Stimulated activated CD4-positive, alpha-beta T cell treated with anti-CD3 and anti-CD28 coated beads, TNF-alpha, amount 100 ng/mL, for 4 hours (primary cell): ENCODE data around the gene BICD1.
"Not testable (repeated sequence)": the region's sequence is repeated elsewhere in the genome, so short reads cannot be mapped to it uniquely, and the experiment has no call there.

ENCODE experiments used
- DNase-seq, 3 experiments: peaks; one replicate each; pipeline ENCODE4 v3.0.0-alpha.2; 2020; ENCODE audit warnings: low read depth in 3 of 3

Gene BICD1

DNA sequence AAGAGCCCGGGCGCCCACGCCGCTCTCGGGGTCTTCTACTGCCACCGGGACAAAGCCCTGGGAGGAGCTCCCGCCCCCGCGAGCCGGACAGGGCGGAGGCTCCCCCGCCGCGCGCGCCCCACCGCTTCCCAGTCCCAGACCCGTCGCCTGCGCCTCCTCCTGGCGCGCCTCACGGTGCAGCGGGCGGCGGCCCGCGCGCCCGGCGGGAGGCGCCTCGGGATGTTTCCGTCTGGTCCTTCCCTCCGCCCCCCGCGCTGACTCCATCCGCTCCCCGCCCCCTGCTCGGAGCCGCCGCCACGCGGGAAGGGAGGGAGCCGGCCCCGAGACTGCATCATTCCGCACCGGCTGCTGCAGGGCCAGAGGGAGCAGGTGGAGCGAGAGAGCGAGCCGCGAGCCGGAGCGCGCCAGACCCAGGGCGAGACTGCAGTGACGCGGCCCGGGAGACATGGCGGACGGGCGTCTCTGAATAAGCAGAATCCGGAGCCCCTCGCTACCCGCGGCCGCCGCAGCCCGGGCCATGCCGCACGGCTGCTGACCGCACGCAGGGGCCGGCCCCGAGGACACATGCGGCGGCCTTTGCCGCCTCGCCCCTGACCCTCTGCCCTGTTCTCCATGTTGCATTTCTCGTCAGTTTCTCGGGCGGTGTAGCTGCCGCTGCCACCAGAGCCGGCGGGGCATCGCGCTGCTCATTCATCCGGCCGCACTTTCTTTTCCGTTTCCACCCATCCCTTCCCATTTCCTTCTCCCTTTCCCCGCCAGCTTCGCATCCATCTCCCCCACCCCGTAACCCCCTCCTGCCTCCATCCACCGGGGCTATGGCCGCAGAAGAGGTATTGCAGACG is at the start of gene BICD1:
Gene BICD1 (plus strand): TSS at position 331 of the 842 bp plus-strand sequence. CDS start 485 bp downstream, at position 816.
- peak; percentile 55 to 62 (median 55) for DNase-seq

DNA sequence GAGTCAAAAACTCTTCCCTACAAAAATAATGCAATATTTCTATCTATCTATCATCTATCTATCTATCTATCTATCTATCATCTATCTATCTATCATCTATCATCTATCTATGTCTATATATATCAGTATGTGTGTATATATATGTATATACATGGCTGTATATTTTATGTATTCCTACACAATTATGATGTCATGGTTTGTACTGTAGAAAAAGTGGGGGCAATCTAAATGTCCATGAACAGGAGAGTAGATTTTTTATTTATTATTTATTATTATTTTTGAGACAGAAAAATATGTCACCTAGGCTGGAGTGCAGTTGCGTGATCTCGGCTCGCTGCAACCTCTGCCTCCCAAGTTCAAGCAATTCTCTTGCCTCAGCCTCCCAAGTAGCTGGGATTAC is 45.6 kb upstream of the BICD1 start:
- no peak for DNase-seq

DNA sequence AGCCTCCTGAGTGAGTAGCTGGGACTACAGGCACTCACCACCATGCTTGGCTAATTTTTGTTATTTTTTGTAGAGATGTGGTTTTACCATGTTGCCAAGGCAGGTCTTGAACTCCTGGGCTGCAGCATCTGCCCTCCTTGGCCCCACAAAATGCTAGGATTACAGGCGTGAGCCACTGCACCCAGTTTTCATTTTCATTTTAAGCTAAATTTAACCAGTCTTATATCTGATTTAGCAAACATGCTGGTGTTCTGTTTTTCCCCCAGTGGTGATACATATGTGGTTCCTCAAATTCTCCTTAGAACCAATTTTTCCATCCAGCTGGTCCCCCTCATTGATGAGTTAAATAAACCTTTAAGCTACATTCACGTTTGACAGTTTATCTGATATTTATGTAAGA is 43.8 kb upstream of the BICD1 start:
- DNase-seq = no peak

DNA sequence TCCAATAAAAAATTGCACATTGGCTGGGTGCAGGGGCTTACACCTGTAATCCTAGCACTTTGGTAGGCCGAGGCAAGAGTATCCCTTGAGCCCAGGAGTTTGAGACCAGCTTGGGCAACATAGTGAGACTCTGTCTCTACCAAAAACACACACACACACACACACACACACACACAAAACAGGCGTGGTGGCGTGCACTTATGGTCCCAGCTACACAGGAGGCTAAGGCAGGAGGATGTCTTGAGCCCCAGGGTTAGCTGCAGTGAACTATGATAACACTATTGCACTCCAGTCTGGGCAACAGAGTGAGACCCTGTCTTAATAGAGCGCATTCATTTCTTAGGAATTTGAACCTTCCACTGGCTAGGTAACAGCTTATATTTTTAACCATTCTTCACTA is 42.9 kb upstream of the BICD1 start:
- DNase-seq = no peak

DNA sequence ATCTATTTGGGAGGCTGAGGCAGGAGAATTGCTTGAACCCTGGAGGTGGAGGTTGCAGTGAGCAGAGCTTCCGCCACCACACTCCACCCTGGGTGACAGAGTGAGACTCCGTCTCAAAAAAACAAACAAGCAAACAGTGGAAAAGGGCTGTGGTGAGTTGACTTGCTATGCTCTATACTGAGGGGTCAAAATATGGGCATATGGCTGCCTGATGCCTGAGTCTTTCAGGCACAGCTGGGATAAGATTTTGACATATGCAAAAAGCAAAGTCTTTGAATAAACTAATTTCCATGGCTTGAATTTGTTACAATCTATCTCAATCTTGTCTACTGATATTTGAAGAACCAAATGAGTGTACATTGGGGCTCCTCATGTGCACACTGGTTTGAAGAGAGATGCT is 40.4 kb upstream of the BICD1 start:
- DNase-seq = no peak

DNA sequence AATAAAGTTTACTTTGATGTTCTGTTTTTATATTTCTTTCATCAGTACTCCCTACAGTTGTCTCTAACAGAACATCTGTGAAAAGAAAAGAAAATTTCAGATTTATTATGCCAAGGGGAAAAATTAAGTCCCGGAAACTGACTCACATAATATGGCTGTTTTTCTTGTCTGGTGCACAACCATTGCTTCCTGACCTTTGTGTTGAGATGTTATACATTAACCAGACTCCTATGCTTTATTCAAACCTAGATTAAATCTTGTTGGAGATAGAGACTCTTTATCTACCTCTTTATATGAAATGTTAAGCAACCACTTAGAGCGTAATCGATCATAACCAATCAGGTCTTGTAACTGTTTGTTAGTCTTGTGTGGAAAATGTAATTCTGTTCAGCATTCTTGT is 37.6 kb upstream of the BICD1 start:
- DNase-seq = no peak

DNA sequence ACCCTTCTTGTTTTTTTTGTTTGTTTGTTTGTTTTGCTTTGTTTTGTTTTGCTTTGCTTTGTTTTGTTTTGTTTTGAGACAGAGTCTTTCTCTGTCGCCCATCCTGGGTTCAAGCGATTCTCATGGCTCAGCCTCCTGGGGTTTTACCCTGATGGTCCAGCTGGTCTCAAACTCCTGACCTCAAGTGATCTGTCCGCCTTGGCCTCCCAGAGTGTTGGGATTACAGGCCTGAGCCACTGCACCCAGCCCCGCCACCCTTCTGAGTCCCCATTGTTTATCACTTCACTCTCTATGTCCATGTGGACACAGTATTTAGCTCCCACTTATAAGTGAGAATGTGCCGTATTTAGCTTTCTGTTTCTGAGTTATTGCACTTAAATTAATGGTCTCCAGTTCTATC is 36.9 kb upstream of the BICD1 start:
- no peak for DNase-seq

DNA sequence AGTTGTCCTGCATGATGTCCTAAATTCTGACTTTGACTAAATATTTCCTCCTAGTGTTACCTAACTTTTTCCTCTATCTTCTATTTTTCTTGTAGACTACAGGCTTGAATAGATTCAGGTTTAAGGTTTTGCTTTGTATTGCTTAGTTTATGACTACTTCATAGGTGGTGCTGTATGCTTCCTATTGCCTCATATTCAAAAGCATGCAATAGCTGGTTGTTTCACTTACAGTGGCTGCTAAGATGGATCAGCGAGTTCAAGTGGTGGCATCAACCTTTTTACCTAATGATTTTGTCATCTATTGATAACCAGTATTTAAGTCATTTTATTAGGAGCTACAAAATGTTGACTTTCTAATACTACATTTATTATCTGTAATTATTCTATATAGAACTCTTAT is 36.3 kb upstream of the BICD1 start:
- DNase-seq = no peak

DNA sequence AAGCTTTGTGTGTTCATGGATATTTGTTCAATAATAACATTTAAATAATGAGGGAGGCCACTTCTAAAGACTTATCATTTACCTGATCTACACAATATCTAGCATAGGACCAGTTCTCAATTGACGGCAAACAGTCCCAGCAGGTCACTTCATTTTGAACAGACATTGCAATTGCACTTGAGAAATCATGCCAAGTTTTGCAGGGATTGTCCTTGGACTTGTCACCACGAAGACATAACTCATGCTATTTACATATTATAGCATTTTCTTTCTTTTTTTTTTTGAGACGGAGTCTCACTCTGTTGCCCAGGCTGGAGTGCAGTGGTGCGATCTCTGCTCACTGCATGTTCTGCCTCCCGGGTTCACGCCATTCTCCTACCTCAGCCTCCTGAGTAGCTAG is 34.5 kb upstream of the BICD1 start:
- no peak for DNase-seq

DNA sequence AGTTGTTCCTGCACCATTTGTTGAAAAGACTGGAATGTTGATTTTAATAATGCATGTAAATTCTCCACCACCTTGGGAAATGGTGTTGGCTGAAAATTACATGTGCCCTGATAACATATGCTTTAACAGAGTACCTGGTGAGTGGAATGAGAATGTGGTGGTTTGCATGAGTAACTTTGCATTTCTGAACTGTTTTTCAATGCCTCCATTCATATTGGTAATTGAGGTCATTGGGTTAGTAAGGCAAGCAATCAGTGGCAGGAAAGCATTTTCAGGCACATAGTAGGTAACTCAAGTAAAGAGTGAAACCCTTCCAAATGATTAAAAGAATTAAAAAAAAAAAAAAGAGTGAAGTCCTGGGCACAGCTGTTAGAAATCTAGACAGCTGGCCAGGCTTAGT is 32.2 kb upstream of the BICD1 start:
- DNase-seq = no peak

DNA sequence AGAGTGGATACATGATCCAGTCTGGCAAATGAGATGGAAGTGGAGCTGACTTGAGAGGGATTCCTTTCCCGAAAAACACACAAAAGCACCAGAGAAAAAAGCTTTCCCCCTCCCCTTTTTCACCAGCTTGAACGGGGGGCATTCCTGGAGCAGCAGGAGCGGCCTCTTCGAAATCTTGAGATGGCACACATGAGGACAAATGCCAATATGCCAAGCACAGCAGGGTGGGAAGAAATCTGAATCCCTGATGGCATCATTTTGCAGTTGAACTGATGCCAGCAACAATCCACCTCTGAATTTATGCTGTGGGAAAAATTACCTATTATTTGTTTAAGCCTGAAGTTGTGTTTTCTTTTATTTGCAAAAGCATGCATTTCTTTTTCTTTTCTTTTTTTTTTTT is 29.7 kb upstream of the BICD1 start:
- no peak for DNase-seq

DNA sequence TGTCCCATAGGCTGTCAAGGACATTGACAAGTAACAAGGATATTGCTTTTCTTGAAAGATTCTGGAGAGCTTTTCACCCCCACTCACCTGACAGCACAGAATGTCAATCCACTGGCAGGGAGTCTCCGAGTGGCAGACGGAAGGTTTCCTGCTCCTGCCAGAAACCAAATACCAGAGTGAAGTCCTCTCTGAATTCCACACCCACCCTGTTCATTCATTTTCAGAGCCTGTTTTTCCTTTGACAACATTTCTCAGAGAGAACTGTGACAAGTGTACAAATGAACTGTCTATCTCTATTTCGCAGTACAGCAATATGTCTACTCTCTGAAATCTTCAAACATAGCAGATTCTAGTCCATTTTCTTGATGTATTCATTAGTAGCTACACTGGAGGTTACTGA is 26.2 kb upstream of the BICD1 start:
- no peak for DNase-seq

DNA sequence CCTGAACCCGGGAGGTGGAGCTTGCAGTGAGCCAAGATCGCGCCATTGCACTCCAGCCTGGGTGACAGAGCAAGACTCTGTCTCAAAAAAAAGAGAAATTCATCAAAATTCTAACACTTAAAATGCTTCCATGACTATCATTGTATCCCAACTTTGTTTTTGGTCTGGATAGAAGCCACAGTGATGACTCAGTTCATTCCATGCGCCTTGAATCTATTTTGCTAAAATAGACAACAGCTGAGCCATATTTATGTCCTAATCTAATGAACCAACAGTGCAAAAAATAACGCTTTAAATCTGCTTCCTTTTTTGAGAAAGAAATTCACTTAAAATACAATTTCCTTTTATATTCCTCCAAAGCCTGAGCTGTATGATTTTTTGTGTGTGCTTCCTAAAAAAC is 23.2 kb upstream of the BICD1 start:
- DNase-seq = no peak

DNA sequence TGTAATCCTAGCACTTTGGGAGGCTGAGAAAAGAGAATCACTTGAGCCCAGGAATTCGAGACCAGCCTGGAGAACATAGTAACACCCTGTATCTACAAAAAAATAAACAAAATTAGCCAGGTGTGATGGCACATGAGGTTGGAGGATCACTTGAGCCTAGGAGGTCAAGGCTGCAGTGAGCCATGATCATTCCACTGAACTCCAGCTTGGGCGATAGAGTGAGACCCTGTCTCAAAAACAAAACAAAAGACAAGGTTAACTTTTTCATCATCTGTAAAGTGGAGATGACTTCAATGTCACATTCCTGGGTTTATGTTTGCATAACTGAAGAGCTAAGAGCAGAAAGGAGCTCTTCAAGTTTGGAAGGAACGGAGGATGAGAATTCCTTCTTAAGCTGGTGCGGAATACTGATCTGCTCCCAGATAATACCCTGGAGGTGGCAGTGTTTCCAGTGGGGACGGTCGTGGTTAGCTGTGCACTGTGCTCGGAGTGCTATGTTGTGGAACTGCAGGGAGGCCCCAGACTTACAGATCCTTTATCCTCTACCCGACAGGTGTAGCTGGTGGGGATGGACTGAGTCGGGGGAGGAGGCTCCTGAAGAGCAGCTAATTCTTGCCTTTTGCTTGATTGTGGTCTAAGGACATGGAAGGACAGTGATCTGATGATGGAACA is 22.5 kb upstream of the BICD1 start:
- DNase-seq = no peak

DNA sequence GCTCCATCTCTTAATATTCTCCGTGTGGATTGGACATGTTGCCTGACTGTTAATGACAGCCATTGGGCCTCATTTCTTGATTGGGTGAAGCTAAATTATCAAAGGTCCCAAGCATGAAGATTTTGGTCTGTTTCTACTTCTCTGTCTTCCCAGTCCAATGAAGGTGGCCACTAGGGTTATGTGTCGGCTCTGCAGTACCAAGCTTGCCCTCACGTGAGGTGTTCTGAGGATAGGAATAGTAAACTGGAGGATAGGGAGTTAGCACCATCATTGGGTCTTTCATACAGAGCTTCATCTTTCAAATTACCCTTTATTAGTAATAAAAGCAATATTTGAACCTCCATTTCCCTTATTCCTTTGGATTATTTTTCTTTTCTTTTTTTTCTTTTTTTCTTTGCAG is 21.9 kb upstream of the BICD1 start:
- no peak for DNase-seq

DNA sequence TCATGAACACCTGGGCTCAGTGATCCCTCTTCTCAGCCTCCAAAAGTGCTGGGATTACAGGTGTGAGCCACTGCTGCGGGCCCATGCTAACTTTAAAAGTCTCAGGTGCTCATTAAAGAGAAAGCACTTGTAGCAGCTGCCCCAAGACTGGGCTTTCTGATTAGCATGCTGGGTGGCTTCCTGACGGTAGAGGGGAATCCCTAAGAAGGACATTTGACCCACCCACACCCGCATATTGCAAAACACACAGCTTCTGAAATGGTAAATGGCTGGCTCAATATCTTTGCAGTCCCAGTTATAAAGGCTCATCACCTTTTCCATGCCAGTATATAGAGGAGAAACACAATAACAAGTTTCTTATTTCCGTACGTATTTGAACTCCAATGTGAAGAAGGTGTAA is 19.3 kb upstream of the BICD1 start:
- no peak for DNase-seq

DNA sequence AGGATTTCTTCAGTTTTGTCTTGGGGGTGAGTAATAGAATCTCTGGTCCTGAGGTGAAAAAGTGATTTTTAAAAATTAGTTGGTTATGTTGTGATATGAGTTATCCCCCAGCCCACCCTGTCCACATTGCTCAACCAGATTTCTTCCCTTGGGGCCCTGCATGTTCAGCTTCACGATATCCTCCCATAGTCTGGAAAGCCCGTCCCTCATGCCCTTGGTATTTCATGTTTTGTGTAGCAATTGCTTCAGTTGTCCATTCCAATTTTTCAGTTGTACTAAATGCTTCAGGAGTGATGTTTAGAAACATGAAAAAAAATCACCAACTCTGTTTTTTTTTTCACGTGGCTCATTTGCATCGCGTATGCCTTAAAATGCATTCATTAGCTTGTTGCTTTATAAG is 17.5 kb upstream of the BICD1 start:
- DNase-seq = no peak

DNA sequence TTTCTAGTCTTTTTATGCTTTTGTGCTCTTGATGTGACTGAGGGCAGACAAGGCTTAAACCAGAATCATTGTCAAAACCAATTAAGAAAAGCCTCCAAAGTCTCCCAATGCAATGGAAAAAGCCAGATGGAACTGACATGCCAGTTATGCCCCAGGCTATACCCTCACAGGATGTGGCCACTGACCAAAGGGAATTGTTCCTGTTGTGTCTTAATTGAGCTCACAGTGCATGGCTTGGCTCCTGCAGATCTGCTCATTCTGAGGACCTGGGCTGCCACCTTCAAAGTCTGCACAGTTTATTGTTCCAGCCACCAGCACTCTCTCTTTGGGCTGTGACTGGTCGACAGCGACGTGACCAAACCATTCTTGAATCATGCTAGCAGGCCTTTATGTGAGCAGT is 17.1 kb upstream of the BICD1 start:
- DNase-seq = no peak

DNA sequence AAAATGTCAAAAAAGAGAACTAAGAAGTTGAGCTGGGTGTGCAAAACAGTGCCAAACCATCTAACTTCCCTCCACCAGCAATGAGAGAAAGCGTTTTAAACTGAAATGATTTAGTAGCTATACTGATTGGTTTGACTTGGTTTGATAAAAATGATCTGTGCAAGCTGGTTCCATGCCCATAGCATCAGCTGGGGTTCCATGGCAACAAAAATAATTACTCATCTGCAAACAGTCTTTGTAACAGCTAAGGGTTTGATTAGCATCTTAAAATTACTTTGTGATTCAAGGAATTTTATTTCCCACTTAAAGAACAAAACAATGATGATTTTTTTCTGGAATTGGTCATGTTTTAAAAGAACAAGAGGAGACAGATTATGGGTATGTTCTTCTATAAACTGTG is 15.0 kb upstream of the BICD1 start:
- no peak for DNase-seq

DNA sequence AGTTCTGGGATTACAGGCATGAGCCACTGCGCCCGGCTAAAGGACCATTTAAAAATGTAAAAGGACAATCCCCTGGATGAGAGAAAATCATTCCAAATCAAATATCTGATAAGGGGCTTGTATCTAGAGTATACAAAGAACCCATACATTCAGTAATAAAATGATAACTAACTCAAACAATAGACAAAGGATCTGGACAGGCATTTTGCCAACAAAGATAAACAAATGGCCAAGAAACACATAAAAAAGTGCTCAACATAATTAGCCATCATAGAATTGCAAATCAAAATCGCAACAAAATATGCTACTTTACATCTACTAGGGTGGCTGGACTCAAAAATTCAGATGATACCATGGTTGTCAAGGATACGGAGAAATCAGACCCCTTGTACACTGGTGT is 8.5 kb upstream of the BICD1 start:
- no peak for DNase-seq

DNA sequence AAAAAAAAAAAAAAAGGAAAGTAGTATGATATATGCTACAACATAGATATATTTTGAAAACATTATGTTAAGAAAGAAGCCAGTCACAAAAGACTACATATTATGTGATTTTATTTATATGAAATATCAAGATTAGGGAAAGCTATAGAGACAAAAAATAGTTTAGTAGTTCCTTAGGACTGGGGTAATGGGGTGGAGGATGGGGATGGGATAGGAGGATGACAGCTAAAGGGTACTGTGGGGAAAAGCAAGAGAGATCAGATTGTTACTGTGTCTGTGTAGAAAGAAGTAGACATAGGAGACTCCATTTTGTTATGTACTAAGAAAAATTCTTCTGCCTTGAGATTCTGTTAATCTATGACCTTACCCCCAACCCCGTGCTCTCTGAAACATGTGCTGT is 7.4 kb upstream of the BICD1 start:
- not testable (repeated sequence) for DNase-seq

DNA sequence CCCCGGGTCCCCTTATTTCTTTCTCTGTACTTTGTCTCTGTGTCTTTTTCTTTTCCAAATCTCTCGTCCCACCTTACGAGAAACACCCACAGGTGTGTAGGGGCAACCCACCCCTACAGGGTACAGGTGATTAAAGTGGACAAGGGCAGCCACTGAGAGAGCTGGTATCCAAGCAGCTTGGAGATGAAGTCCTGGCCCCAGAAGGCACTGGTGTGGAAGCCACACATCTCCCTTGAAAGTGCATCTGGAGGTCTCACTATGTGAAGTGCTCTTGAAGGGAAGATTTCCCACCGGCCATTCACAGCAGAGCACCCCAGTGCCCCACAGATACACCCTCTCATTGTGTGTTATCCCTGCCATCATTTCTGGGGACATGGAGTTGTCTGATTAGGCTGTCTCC is 6.3 kb upstream of the BICD1 start:
- DNase-seq = no peak

DNA sequence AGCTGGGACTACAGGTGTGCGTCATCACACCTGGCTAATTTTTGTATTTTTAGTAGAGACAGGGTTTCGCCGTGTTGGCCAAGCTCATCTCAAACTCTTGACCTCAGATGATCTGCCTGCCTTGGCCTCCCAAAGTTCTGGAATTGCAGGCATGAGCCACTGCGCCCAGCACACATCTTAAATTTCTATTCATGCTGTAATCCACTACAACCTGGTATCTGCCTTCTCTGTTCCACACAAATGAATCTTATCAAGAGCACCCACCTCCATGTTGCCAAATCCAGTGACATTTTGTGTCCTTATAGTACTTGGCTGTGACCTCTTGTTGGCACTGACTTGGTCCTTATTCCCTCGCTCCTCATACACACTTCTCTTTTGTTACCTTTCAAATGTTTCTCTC is 5.8 kb upstream of the BICD1 start:
- DNase-seq = no peak

DNA sequence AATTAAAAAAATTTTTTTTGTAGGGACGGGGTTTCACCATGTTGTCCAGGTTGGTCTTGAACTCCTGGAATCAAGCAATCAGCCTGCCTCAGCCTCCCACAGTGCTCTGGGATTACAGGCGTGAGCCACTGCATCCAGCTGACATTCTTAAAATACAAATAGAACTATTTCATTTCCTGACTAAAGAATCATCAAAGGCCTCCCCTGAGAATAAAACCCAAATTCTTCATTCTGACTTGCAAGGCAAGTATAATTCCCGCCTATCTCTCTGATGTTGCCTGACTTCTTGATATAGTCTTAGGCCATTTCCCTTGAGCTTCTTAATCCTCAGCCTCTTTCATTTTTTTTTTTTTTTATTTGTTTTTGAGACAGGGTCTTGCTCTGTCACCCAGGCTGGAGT is 4.4 kb upstream of the BICD1 start:
- no peak for DNase-seq
